ENCODE measurements around the gene EED.

Gene EED

DNA sequence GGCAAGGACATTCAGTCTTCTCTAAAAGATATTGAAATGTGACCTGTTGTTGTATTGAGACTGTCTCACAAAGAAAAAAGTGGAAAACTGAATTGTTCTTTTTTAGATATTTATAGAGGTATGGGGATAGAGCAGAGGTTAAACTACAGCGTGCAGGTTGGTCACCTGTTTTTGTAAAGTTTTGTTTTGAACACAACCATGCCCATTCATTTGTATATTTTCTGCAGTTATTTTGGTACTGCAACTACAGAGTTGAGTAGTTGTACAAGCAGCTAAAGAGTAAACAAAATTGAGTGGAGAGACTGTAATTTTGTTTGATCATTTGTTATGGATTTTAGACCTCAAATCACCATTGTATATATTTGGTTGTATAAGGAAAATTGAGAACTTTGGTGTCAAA, 11.3 kb downstream of the EED start:
- no peak overlapping the region for H3K27ac ChIP-seq
- no peak for TF ChIP-seq ZFX (IDR thresholded peaks at IDR 0.05)
- TF ChIP-seq, protein P1, sequence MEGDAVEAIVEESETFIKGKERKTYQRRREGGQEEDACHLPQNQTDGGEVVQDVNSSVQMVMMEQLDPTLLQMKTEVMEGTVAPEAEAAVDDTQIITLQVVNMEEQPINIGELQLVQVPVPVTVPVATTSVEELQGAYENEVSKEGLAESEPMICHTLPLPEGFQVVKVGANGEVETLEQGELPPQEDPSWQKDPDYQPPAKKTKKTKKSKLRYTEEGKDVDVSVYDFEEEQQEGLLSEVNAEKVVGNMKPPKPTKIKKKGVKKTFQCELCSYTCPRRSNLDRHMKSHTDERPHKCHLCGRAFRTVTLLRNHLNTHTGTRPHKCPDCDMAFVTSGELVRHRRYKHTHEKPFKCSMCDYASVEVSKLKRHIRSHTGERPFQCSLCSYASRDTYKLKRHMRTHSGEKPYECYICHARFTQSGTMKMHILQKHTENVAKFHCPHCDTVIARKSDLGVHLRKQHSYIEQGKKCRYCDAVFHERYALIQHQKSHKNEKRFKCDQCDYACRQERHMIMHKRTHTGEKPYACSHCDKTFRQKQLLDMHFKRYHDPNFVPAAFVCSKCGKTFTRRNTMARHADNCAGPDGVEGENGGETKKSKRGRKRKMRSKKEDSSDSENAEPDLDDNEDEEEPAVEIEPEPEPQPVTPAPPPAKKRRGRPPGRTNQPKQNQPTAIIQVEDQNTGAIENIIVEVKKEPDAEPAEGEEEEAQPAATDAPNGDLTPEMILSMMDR (conservative IDR thresholded peaks at IDR 0.05): no peak

DNA sequence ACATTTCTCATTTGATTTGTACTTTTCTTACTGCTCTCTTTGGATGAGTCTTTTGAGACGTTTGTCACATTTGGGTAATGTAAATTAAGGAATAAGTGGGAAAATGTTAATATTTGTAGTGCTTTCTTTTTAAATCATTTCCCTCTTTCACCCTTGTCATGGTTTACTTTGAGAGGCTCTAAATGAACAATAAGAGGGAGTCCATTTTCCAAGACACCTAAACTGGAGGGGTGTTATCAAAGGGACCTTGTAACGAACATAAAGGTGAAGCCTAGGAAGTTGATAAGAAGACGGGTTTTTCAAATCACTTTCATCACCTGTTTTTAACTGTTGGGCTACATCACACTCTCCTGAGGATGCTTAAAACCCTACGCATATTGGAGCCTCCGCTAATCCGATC, 12.1 kb downstream of the EED start:
- no peak for TF ChIP-seq ZFX (IDR thresholded peaks at IDR 0.05)
- TF ChIP-seq, protein P1 (conservative IDR thresholded peaks at IDR 0.05): no peak
- no peak overlapping the region for H3K27ac ChIP-seq

DNA sequence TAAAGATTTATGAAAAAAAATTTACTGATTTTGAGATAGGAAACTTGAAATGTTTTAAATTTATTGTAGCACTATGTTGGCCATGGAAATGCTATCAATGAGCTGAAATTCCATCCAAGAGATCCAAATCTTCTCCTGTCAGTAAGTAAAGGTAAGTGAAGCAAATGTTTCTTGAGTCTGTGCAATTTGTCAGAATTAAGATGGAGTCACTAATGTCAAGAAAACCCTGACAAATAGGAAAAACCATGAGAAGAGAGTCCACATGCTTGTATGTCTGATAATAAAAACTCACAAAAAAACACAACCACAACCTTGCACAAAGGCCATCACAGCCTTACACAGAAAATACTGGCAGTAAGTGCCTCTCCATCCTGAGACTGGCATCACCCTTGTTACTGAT, 12.9 kb downstream of the EED start:
- no peak for TF ChIP-seq ZFX (IDR thresholded peaks at IDR 0.05)
- TF ChIP-seq, protein P1 (conservative IDR thresholded peaks at IDR 0.05): no peak
- no peak overlapping the region for H3K27ac ChIP-seq

DNA sequence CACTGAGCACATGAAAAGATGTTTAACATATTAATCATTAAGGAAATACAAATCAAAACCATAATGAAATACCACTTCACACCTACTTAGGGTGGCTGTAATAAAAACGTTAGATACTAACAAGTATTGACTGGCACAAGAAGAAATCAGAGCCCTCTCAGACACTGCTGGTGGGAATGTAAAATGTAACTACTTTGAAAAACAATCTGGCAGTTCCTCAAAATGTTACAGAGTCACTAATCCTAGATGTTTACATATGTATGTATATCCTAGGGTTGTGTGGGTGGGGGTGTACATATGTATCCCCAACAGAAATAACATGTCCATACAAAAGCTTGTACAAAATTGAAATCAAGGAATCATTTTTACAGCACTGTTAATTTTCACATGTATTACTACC, 15.2 kb downstream of the EED start:
- H3K27ac ChIP-seq: no peak overlapping the region
- TF ChIP-seq ZFX (IDR thresholded peaks at IDR 0.05): no peak
- TF ChIP-seq, protein P1 (conservative IDR thresholded peaks at IDR 0.05): no peak

DNA sequence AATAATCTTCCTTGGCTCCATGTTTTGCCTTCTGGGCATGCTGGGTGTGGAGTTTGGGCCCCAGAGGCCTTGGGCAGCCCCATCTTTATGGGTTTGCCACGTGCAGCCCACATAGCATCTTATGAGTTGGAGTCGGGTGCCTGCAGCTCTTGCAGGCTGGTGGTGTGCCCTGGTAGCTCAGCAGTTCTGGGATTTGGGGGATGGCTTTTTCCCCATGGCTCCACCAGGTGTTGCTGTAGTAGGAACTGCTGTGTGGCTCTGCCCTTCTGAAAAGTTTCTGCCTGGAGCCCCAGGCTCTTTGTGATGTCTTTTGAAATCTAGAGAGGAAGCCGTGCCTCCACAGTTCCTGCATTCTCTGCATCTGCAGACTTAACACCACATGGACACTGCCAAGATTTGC, 16.8 kb downstream of the EED start:
- no peak overlapping the region for H3K27ac ChIP-seq
- no peak for TF ChIP-seq ZFX (IDR thresholded peaks at IDR 0.05)
- TF ChIP-seq, protein P1 (conservative IDR thresholded peaks at IDR 0.05): no peak

DNA sequence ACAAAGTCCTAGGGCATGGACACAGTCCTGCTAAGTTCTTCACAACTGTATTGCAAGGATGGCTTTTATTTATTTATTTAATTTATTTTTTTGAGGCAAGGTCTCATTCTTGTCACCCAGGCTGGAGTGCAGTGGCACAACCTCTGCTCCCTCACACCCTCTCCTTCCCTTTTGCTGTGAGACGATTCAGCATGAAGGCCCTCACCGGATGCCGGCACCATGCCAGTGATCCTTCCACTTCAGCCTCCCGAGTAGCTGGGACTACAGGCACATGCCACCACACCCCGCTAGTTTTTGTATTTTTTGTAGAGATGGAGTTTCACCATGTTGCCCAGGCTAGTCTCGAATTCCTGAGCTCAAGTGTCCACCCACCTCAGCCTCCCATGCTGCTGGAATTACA, 17.8 kb downstream of the EED start:
- no peak overlapping the region for H3K27ac ChIP-seq
- TF ChIP-seq ZFX (IDR thresholded peaks at IDR 0.05): no peak
- TF ChIP-seq, protein P1 (conservative IDR thresholded peaks at IDR 0.05): no peak

DNA sequence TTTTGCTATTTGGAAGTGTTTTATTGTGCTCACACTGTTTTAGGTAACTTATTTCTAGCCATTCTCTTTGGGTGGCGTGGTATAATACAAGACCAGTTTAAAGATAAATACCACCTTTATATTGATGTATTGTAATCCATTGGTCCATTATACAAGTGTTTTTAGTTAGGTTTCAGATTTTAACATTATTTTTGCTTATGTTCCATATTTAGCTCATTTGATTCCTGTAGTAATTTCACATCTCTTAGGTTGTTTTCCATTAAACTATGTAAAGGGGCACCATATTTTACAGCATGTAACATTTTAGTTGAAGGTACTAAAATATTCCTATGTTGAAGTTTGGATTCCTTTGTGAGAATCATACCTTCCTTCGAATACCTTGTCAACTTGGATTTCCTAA, 20.1 kb downstream of the EED start:
- TF ChIP-seq ZFX (IDR thresholded peaks at IDR 0.05): no peak
- TF ChIP-seq, protein P1 (conservative IDR thresholded peaks at IDR 0.05): no peak
- no peak overlapping the region for H3K27ac ChIP-seq

Measured in C4-2B (cell line).